ENCODE measurements around the gene TSPO2.

DNA sequence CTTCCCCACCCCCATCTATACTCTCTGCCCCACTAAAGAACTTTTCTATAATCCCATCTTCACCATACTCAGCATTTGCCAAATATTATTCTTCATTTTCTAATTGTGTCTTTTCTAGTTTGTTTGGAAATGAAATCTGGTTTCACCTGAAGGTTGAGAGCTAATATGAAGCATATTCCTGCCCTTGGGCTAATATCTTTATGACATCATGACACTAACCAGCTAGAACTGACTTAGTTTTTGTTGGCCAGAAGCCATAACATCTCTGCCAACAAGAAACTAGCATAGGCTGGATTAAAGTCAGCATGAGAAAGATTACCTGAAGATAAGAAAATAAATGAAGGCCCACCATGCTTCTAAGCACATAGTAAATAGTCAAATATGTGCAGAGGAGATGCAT is 20.0 kb upstream of the TSPO2 start:
- TF ChIP-seq, protein P1, sequence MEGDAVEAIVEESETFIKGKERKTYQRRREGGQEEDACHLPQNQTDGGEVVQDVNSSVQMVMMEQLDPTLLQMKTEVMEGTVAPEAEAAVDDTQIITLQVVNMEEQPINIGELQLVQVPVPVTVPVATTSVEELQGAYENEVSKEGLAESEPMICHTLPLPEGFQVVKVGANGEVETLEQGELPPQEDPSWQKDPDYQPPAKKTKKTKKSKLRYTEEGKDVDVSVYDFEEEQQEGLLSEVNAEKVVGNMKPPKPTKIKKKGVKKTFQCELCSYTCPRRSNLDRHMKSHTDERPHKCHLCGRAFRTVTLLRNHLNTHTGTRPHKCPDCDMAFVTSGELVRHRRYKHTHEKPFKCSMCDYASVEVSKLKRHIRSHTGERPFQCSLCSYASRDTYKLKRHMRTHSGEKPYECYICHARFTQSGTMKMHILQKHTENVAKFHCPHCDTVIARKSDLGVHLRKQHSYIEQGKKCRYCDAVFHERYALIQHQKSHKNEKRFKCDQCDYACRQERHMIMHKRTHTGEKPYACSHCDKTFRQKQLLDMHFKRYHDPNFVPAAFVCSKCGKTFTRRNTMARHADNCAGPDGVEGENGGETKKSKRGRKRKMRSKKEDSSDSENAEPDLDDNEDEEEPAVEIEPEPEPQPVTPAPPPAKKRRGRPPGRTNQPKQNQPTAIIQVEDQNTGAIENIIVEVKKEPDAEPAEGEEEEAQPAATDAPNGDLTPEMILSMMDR (IDR thresholded peaks at IDR 0.05) = no peak
- no peak for TF ChIP-seq POLR2A (IDR thresholded peaks at IDR 0.05)
